Measurements from ENCODE around the gene ZNF354B.
A peak's percentile ranks its signal among the peaks of the same experiment; 100 is the strongest.
"Not testable (repeated sequence)": the region's sequence is repeated elsewhere in the genome, so short reads cannot be mapped to it uniquely, and the experiment has no call there.

Gene ZNF354B

GRCh38 chr5:178839319-178839704 is 20.4 kb upstream of the ZNF354B start:
- Histone ChIP-seq H3K4ac (ENCODE audit: low read depth, low read length) (no peak overlapping the region), H3K18ac (ENCODE audit: low read length) (no peak overlapping the region), H3K9ac (ENCODE audit: low read length) (no peak overlapping the region), H3K27me3 (ENCODE audit: insufficient read depth, low read length, poor library complexity) (no peaks in the 10 kb centered on the region), H3K4me2 (ENCODE audit: low read length) (no peak overlapping the region), H2BK15ac (replicated peaks; ENCODE audit: low read depth) (no peak overlapping the region), H2AK5ac (ENCODE audit: low read length) (no peak overlapping the region), H2BK120ac (ENCODE audit: low read depth, low read length) (no peak overlapping the region), H3K27ac (ENCODE audit: low read depth, low read length) (no peak overlapping the region), H4K8ac (ENCODE audit: low read depth, low read length) (no peak overlapping the region), H3K79me2 (ENCODE audit: control insufficient read depth, insufficient read depth, low read length) (no peaks in the 10 kb centered on the region), H2BK5ac (ENCODE audit: low read length) (no peak overlapping the region), H4K5ac (ENCODE audit: low read length) (no peak overlapping the region), H3K23ac (ENCODE audit: low read length) (no peak overlapping the region), H3K79me1 (ENCODE audit: low read length) (no peaks in the 10 kb centered on the region), H3K56ac (ENCODE audit: low read length) (no peak overlapping the region), H3K4me3 (ENCODE audit: low read length) (no peak overlapping the region), H3K36me3 (ENCODE audit: control insufficient read depth, insufficient read depth, low read length) (no peaks in the 10 kb centered on the region), H3K4me1 (ENCODE audit: control insufficient read depth, low read depth, low read length) (no peaks in the 10 kb centered on the region)
- no CpG with 5 or more reads among the region's 6 CpGs for WGBS (ENCODE audit: extremely low coverage, insufficient coverage, low lambda C conversion rate)
- DNase-seq, result peak; percentile 42

GRCh38 chr5:178840399-178840798 is 19.4 kb upstream of the ZNF354B start:
- H3K36me3 ChIP-seq (ENCODE audit: control insufficient read depth, insufficient read depth, low read length); H4K5ac ChIP-seq (ENCODE audit: low read length); H4K8ac ChIP-seq (ENCODE audit: low read depth, low read length); H2BK5ac ChIP-seq (ENCODE audit: low read length); H3K4me1 ChIP-seq (ENCODE audit: control insufficient read depth, low read depth, low read length); H2BK120ac ChIP-seq (ENCODE audit: low read depth, low read length); H3K23ac ChIP-seq (ENCODE audit: low read length); H3K4me3 ChIP-seq (ENCODE audit: low read length); H3K18ac ChIP-seq (ENCODE audit: low read length); H3K79me1 ChIP-seq (ENCODE audit: low read length); H2BK15ac ChIP-seq (replicated peaks; ENCODE audit: low read depth); H3K4me2 ChIP-seq (ENCODE audit: low read length); H3K9ac ChIP-seq (ENCODE audit: low read length); H3K79me2 ChIP-seq (ENCODE audit: control insufficient read depth, insufficient read depth, low read length); H3K4ac ChIP-seq (ENCODE audit: low read depth, low read length); H2AK5ac ChIP-seq (ENCODE audit: low read length); H3K56ac ChIP-seq (ENCODE audit: low read length); DNase-seq; H3K27ac ChIP-seq (ENCODE audit: low read depth, low read length); H3K27me3 ChIP-seq (ENCODE audit: insufficient read depth, low read length, poor library complexity): not testable (repeated sequence)
- WGBS (ENCODE audit: extremely low coverage, insufficient coverage, low lambda C conversion rate), result no CpG with 5 or more reads among the region's 11 CpGs

GRCh38 chr5:178849316-178849715 is 10.4 kb upstream of the ZNF354B start:
- no peak overlapping the region for H4K8ac ChIP-seq (ENCODE audit: low read depth, low read length)
- no peak for DNase-seq
- no peaks in the 10 kb centered on the region for H3K79me1 ChIP-seq (ENCODE audit: low read length)
- no peak overlapping the region for H3K27ac ChIP-seq (ENCODE audit: low read depth, low read length)
- H3K4me1 ChIP-seq (ENCODE audit: control insufficient read depth, low read depth, low read length), result peaks cover under 1% of the 10 kb centered on the region
- H4K5ac ChIP-seq (ENCODE audit: low read length), result no peak overlapping the region
- H2BK5ac ChIP-seq (ENCODE audit: low read length), result no peak overlapping the region
- H3K23ac ChIP-seq (ENCODE audit: low read length), result no peak overlapping the region
- H2AK5ac ChIP-seq (ENCODE audit: low read length), result no peak overlapping the region
- H3K36me3 ChIP-seq (ENCODE audit: control insufficient read depth, insufficient read depth, low read length), result no peaks in the 10 kb centered on the region
- H3K56ac ChIP-seq (ENCODE audit: low read length), result no peak overlapping the region
- no peaks in the 10 kb centered on the region for H3K27me3 ChIP-seq (ENCODE audit: insufficient read depth, low read length, poor library complexity)
- H3K79me2 ChIP-seq (ENCODE audit: control insufficient read depth, insufficient read depth, low read length), result no peaks in the 10 kb centered on the region
- no peak overlapping the region for H3K4ac ChIP-seq (ENCODE audit: low read depth, low read length)
- H3K18ac ChIP-seq (ENCODE audit: low read length), result no peak overlapping the region
- no peak overlapping the region for H2BK120ac ChIP-seq (ENCODE audit: low read depth, low read length)
- H2BK15ac ChIP-seq (replicated peaks; ENCODE audit: low read depth), result no peak overlapping the region
- no CpG with 5 or more reads among the region's 5 CpGs for WGBS (ENCODE audit: extremely low coverage, insufficient coverage, low lambda C conversion rate)
- no peak overlapping the region for H3K9ac ChIP-seq (ENCODE audit: low read length)
- no peak overlapping the region for H3K4me2 ChIP-seq (ENCODE audit: low read length)
- no peak overlapping the region for H3K4me3 ChIP-seq (ENCODE audit: low read length)

GRCh38 chr5:178851951-178852350 is 7.8 kb upstream of the ZNF354B start:
- DNase-seq, result no peak
- no CpG with 5 or more reads among the region's 3 CpGs for WGBS (ENCODE audit: extremely low coverage, insufficient coverage, low lambda C conversion rate)
- no peak overlapping the region for H2AK5ac ChIP-seq (ENCODE audit: low read length)
- peaks cover 2% of the 10 kb centered on the region for H3K4me1 ChIP-seq (ENCODE audit: control insufficient read depth, low read depth, low read length)
- H3K79me1 ChIP-seq (ENCODE audit: low read length), result no peaks in the 10 kb centered on the region
- H2BK15ac ChIP-seq (replicated peaks; ENCODE audit: low read depth), result no peak overlapping the region
- H3K23ac ChIP-seq (ENCODE audit: low read length), result no peak overlapping the region
- H3K9ac ChIP-seq (ENCODE audit: low read length), result no peak overlapping the region
- H3K4ac ChIP-seq (ENCODE audit: low read depth, low read length), result no peak overlapping the region
- no peak overlapping the region for H3K4me3 ChIP-seq (ENCODE audit: low read length)
- no peak overlapping the region for H3K18ac ChIP-seq (ENCODE audit: low read length)
- no peaks in the 10 kb centered on the region for H3K36me3 ChIP-seq (ENCODE audit: control insufficient read depth, insufficient read depth, low read length)
- no peak overlapping the region for H2BK5ac ChIP-seq (ENCODE audit: low read length)
- H4K5ac ChIP-seq (ENCODE audit: low read length), result no peak overlapping the region
- no peak overlapping the region for H3K56ac ChIP-seq (ENCODE audit: low read length)
- H2BK120ac ChIP-seq (ENCODE audit: low read depth, low read length), result no peak overlapping the region
- no peaks in the 10 kb centered on the region for H3K79me2 ChIP-seq (ENCODE audit: control insufficient read depth, insufficient read depth, low read length)
- H3K27me3 ChIP-seq (ENCODE audit: insufficient read depth, low read length, poor library complexity), result no peaks in the 10 kb centered on the region
- no peak overlapping the region for H3K4me2 ChIP-seq (ENCODE audit: low read length)
- H4K8ac ChIP-seq (ENCODE audit: low read depth, low read length), result no peak overlapping the region
- H3K27ac ChIP-seq (ENCODE audit: low read depth, low read length), result no peak overlapping the region

- Histone ChIP-seq H2BK120ac (ENCODE audit: low read depth, low read length) (no peak overlapping the region), H3K4me3 (ENCODE audit: low read length) (no peak overlapping the region), H4K5ac (ENCODE audit: low read length) (no peak overlapping the region), H3K9ac (ENCODE audit: low read length) (no peak overlapping the region), H4K8ac (ENCODE audit: low read depth, low read length) (no peak overlapping the region), H3K23ac (ENCODE audit: low read length) (no peak overlapping the region), H3K4ac (ENCODE audit: low read depth, low read length) (no peak overlapping the region), H3K27ac (ENCODE audit: low read depth, low read length) (no peak overlapping the region), H3K79me1 (ENCODE audit: low read length) (no peaks in the 10 kb centered on the region), H2AK5ac (ENCODE audit: low read length) (no peak overlapping the region), H3K79me2 (ENCODE audit: control insufficient read depth, insufficient read depth, low read length) (no peaks in the 10 kb centered on the region), H3K36me3 (ENCODE audit: control insufficient read depth, insufficient read depth, low read length) (no peaks in the 10 kb centered on the region), H3K18ac (ENCODE audit: low read length) (no peak overlapping the region), H3K4me2 (ENCODE audit: low read length) (no peak overlapping the region), H3K4me1 (ENCODE audit: control insufficient read depth, low read depth, low read length) (peaks cover 2% of the 10 kb centered on the region), H2BK5ac (ENCODE audit: low read length) (no peak overlapping the region), H2BK15ac (replicated peaks; ENCODE audit: low read depth) (no peak overlapping the region), H3K56ac (ENCODE audit: low read length) (no peak overlapping the region), H3K27me3 (ENCODE audit: insufficient read depth, low read length, poor library complexity) (no peaks in the 10 kb centered on the region)
- no CpG with 5 or more reads among the region's 5 CpGs for WGBS (ENCODE audit: extremely low coverage, insufficient coverage, low lambda C conversion rate)
- DNase-seq, result peak; percentile 14
Observed at GRCh38 chr5:178854284-178854683, 5.5 kb upstream of the ZNF354B start.

- not testable (repeated sequence) for DNase-seq; H3K79me2 ChIP-seq (ENCODE audit: control insufficient read depth, insufficient read depth, low read length); H3K4me3 ChIP-seq (ENCODE audit: low read length); H2BK120ac ChIP-seq (ENCODE audit: low read depth, low read length); H3K9ac ChIP-seq (ENCODE audit: low read length); H3K79me1 ChIP-seq (ENCODE audit: low read length); H3K23ac ChIP-seq (ENCODE audit: low read length); H2AK5ac ChIP-seq (ENCODE audit: low read length); H3K18ac ChIP-seq (ENCODE audit: low read length); H2BK15ac ChIP-seq (replicated peaks; ENCODE audit: low read depth); H4K5ac ChIP-seq (ENCODE audit: low read length); H3K4me2 ChIP-seq (ENCODE audit: low read length); H3K56ac ChIP-seq (ENCODE audit: low read length); H2BK5ac ChIP-seq (ENCODE audit: low read length); H3K27ac ChIP-seq (ENCODE audit: low read depth, low read length); H3K27me3 ChIP-seq (ENCODE audit: insufficient read depth, low read length, poor library complexity); H3K36me3 ChIP-seq (ENCODE audit: control insufficient read depth, insufficient read depth, low read length); H3K4me1 ChIP-seq (ENCODE audit: control insufficient read depth, low read depth, low read length); H3K4ac ChIP-seq (ENCODE audit: low read depth, low read length); H4K8ac ChIP-seq (ENCODE audit: low read depth, low read length)
- no CpG with 5 or more reads among the region's 31 CpGs for WGBS (ENCODE audit: extremely low coverage, insufficient coverage, low lambda C conversion rate)
Observed at GRCh38 chr5:178860615-178861014, 862 bp downstream of the ZNF354B start.

Measured in mesendoderm (in vitro differentiated cells).